GM18868 (cell line): ENCODE results near the gene CEP128.

Experiments used
- ATAC-seq: cut with Tn5 transposase; IDR thresholded peaks from one replicate; pipeline ENCODE4 v1.9.1; 2021; ENCODE audit warnings: mild to moderate bottlenecking, moderate library complexity; ENCODE audit not compliant: unreplicated experiment

CEP128 gene

GRCh38 chr14:80906336-80906735, 35.2 kb downstream of the CEP128 start:
- ATAC-seq, result no peak

DNA sequence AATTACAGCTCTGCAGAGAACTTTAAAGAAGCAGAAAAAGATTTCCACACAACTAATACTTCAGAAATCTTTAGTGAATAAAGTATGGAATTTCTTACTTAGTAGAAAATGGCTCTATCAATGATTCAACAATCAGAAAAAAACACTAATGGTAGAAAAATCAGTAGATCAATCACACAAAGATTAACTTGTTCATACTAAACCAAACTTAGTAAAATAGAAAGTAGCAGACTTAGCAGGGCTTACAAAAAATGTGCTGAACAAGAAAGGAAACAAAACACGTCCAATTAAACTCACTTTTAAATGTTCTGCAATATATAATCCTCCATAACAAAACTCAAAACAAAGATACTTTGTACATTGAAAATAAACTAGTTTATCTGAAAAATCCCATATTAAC, 38.9 kb downstream of the CEP128 start:
- no peak for ATAC-seq

DNA sequence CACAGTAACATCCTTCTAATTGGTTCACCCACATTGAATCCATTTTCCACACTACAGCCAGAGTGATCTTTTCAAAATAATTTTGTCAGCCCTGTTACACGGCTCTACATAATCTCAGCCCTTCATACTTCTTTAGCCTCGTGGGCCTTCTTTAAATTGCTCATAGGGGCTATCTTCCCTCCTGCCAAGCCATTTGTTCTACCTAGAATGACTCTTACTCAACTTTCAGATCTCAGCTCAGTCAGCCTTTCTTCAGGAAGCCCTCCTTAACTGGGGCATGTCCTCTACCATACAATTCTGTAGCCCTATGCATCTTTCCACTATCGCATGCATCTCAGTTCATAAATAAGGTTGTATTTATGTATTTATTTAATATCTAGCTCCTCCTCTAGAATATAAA, 39.7 kb downstream of the CEP128 start:
- ATAC-seq, result no peak

- ATAC-seq, result no peak
Observed at GRCh38 chr14:80901260-80901659, 40.3 kb downstream of the CEP128 start.

DNA sequence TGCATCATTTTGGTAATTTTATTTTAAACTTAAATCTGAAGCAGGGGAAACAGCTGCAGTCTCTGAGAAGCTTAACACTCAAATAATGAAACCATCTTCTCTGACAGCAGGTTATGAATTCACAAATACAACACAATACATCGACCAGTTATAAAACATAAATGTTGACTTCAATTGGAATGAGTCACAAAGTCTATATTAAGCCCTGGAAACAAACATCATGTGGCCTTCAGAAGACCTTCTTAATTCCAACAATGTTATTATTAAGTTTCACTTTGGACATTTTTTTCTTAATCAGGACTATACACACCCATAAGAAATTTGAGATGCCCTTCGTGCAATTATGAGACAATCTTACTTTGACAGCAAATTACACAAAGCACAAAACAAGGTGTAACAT, 68.9 kb downstream of the CEP128 start:
- ATAC-seq, result no peak

DNA sequence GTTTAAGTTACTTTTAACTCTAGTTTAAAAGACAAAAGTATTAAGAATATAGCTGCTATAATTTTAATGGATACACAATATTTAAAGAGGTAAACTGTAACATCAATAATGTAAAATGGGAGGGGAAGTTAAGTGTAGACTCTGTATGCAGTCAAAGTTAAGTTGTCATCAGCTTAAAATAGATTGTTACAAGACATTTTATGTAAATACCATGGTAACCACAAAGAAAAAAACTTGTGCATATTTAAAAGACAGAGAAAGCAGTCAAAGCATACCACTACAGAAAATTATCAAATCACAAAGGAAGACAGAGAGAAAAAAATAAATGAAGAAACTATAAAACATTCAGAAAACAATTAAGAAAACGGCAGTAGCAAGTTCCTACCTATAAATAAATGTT, 73.3 kb downstream of the CEP128 start:
- ATAC-seq, result no peak

DNA sequence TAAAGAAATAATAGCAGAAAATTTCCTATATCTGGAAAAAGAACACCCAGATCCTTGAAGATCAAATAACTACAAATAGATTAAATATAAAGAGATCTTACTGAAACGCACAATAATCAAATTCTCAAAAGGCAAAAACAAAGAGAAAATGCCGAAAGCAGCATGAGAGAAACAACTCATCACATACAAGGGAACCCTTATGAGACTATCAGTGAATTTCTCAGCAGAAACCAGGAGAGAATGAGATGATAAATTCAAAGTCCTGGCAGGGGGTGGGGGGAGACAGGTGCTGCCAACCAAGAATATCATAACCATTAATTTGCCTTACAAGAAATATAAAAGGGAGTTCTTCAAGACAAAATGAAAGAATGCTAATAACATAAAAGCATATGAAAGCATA, 73.7 kb downstream of the CEP128 start:
- no peak for ATAC-seq

GRCh38 chr14:80867091-80867490, 74.4 kb downstream of the CEP128 start:
- no peak for ATAC-seq

DNA sequence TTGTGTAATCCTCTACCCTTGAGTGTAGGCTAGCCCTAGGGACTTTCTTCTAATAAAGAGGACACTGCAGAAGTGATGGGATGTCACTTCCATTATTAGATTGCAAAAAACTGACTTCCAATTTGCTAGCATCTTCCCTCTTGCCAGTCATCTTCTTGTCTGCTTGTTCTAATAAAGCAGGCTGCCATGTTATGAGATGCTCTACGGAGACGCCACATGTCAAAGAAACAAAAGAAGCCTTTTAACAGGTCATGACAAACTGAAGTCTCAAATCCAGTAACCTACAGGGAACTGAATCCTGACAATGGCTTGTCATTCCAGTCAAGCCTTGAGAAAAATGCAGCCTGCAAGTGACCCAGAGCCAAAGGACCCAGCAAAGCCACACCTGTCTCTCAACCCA, 76.0 kb downstream of the CEP128 start:
- ATAC-seq, result no peak

DNA sequence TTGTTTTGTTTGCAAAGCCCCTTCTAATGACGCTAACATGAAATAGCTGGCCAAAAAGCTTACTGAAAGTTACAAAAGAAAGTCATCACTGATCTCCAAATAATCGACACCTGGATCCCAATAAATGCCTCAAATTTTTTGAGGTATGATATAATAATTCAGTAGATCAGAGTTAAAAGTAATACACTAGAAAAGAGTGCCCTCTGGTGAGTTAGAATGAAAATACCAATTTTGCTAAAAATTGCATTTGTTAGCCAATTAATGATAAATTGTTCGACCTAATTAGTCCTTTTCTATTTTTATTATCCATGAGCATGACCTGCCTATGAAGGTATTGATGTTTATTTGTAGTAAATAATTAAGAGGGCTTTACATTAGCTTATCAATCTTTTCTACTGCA, 78.6 kb downstream of the CEP128 start:
- ATAC-seq, result no peak

GRCh38 chr14:80862541-80862940, 79.0 kb downstream of the CEP128 start:
- no peak for ATAC-seq

DNA sequence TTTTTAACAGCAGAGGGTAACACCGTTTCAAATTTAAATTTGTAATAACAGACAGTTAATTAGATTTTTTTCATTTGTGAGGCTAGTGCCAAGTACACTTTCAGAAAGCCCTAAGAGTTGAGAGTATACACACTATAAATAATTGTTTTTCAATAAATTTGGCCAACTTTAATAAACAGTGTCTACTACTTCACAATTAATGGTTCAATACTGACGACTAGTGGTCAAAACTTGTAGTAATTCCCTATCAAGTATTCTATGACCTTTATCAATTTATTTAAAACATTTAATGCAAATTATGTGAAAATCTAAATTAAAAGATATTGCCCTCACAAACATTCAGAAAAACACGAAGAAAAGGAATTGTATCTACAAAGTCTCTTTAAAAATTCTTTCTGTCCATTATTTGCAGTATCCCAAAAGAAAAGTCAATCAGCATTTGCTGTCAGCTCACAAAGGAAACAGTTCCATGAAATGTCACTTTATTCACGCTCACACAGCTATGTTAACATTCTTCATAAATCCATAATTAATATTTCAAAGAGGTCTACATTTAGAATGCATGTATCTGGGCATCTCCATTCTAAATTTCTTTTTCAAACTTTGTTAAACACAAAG, 91.2 kb downstream of the CEP128 start:
- peak; percentile 55 for ATAC-seq

- ATAC-seq, result no peak
Observed at GRCh38 chr14:80847070-80847469, 94.5 kb downstream of the CEP128 start.

GRCh38 chr14:80845856-80846255, 95.7 kb downstream of the CEP128 start:
- no peak for ATAC-seq

GRCh38 chr14:80844872-80845271, 96.7 kb downstream of the CEP128 start:
- no peak for ATAC-seq

DNA sequence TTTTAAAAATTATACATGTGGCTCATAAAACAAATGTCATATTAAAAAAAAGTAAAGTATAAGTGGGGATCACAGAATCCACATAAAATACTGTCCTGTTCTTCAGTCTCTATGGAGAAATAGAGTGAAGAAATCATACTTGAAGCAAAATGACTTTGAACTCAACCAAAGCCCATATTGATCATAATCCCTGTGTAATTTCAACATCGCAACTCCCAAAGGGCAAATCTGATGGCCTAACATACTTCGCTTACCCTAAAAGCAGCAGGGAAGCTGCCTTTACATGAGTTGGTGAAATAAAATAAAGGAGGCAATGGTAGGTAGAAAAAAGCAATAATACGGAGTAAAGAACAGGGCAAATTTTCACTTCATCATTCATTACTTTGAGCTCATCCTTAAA, 101.8 kb downstream of the CEP128 start:
- no peak for ATAC-seq

DNA sequence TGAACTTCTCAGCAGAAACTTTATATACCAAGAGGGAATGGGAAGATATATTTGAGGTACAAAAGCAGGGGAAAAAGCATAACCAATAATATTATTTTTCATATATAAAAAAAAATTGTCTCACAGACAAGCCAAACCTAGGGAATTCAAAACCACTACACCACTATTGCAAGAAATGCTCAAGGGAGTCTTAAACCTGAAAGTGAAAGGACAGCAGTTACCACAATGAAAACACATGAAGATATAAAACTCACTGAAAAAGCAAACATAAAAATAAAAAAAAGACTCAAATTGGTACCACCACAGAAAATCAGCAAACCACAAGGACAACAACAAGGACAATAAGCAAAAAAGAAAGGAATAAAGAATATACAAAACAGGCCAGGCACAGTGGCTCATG, 131.9 kb downstream of the CEP128 start:
- ATAC-seq, result no peak

GRCh38 chr14:80805136-80805535, 136.4 kb downstream of the CEP128 start:
- ATAC-seq, result no peak

- ATAC-seq, result no peak
Observed at GRCh38 chr14:80798878-80799277, 142.7 kb downstream of the CEP128 start.

DNA sequence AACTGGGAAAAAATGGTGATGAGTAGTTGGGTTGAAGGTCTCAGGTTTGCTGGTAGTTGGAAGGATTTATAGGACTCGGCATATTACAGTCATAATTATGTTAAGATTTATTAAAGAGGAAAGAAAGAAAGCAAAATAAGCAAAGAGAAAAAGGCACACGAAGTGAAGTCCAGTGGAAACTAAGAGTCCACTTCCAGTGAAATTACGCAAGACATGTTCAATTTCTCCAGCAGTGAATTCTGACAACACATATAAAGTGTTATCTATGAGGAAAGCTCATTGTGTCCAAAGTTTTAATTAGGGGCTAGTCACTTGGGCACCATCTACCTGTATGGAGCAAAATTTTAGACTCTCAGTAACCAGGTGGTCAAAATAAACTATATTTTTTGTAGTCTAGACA, 143.3 kb downstream of the CEP128 start:
- no peak for ATAC-seq

DNA sequence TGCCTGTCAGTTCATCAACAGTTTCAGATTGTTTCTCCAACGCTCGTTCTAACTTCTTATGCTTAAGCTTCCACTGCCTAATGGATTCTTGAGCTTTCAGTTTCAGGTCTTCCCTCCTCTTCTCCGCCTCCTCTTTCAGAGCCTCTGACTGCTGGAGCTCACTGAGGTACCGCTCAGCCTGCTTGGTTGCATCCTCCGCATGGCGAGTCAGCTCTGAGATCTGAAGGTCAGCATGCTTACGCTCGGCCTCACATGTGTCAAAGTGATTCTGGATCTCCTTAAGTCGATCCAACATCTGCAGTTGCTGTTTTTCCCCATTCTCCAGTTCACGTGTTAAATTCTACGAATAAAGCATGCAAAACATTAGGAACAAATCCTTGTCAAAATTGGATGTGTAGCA, 148.8 kb downstream of the CEP128 start:
- ATAC-seq, result no peak

GRCh38 chr14:80787876-80788275, 153.7 kb downstream of the CEP128 start:
- ATAC-seq, result no peak

DNA sequence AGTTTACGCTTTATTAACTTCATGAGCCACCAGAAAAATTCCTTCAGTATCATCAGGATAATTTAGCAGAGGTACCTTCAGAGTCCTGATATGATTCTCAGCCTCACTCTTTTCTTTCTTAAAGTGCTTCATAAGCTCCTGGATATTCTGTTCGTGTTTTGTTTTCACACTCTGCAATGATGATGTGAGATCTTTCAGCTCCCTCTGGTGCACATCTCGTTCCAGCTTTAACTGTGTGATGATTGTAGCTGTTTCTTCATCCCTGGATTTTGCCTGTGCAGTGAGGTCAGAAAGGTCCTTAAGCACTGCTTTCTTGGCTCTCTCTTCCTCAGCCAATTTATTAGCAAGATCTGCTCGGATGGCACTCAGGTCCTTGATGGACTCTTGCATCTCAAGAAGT, 156.7 kb downstream of the CEP128 start:
- no peak for ATAC-seq

GRCh38 chr14:80781972-80782367, 159.6 kb downstream of the CEP128 start:
- ATAC-seq, result no peak
